Activated CD8-positive, alpha-beta T cell treated with anti-CD3 and anti-CD28 coated beads for 36 hours (primary cell): ENCODE results near the gene VIP. TPM values are rescaled to one million over a fixed set of nuclear protein-coding genes. Genes with fewer than 3 reads are reported as not detected.
"Not testable (repeated sequence)": the region's sequence is repeated elsewhere in the genome, so short reads cannot be mapped to it uniquely, and the experiment has no call there.

Experiments used
- ATAC-seq: fragments of 200-7000 bp; cut with Tn5 transposase; one replicate; pipeline ENCODE4 v1.10.0; 2021; ENCODE audit warnings: mild to moderate bottlenecking, moderate library complexity
- CTCF ChIA-PET: fragments of 350-600 bp; sonication (Branson Sonifier 250); formaldehyde crosslinking; loops from one replicate; lab custom pipeline; 2021; ENCODE audit warnings: antibody characterized with exemption; lab: Charles Lee
- POLR2A ChIA-PET: fragments of 350-600 bp; sonication (Branson Sonifier 250); formaldehyde crosslinking; loops from one replicate; lab custom pipeline; 2021; ENCODE audit warnings: antibody characterized with exemption; lab: Charles Lee
- DNase-seq: peaks from one replicate; pipeline ENCODE4 v3.0.0-alpha.2; 2020
- H3K27ac Mint-ChIP-seq: one replicate; pipeline ENCODE4 v1.8.0; 2021; ENCODE audit warnings: mild to moderate bottlenecking, mixed read lengths
- H3K27me3 Mint-ChIP-seq: one replicate; pipeline ENCODE4 v1.8.0; 2021; ENCODE audit warnings: mixed read lengths
- H3K36me3 Mint-ChIP-seq: one replicate; pipeline ENCODE4 v1.8.0; 2021; ENCODE audit warnings: low read depth, mixed read lengths
- H3K4me1 Mint-ChIP-seq: one replicate; pipeline ENCODE4 v1.8.0; 2021; ENCODE audit warnings: low read depth, mixed read lengths
- H3K4me3 Mint-ChIP-seq: one replicate; pipeline ENCODE4 v1.8.0; 2021; ENCODE audit warnings: mild to moderate bottlenecking, moderate library complexity, mixed read lengths
- H3K9me3 Mint-ChIP-seq: one replicate; pipeline ENCODE4 v1.8.0; 2021; ENCODE audit warnings: mixed read lengths
- intact Hi-C: fragments of 100-400 bp; cut with micrococcal nuclease; formaldehyde crosslinking; loops from one replicate; pipeline ENCODE4 v1.10.0; 2022
- total RNA-seq, 2 experiments: library from RNA; stranded (reverse); gene quantifications; one replicate each; pipeline ENCODE4 v1.2.3, GENCODE V29; 2021
- TF ChIP-seq, protein P1 (sequence below): fragments of 200-600 bp; IDR thresholded peaks from one replicate; pipeline ENCODE4 v1.8.0; 2022; ENCODE audit warnings: antibody characterized with exemption, mild to moderate bottlenecking

The VIP gene
- not detected for total RNA-seq

DNA sequence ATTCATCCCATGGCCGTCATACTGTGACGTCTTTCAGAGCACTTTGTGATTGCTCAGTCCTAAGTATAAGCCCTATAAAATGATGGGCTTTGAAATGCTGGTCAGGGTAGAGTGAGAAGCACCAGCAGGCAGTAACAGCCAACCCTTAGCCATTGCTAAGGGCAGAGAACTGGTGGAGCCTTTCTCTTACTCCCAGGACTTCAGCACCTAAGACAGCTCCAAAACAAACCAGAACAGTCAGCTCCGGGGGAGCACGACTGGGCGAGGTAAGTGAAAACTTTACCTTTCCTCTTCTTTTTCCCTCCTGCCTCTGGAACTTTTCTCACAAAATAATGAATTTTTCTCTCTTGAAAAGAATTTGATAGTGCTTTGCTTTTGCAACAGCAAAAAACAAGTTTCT, at the start of gene VIP:
VIP (plus strand) TSS at position 104 of the 400 bp plus-strand sequence. CDS start 1,381 bp downstream, outside the sequence.
- H3K27me3 Mint-ChIP-seq, result peaks cover 2% of the 10 kb centered on the region
- intact Hi-C loops, result no loop called here

DNA sequence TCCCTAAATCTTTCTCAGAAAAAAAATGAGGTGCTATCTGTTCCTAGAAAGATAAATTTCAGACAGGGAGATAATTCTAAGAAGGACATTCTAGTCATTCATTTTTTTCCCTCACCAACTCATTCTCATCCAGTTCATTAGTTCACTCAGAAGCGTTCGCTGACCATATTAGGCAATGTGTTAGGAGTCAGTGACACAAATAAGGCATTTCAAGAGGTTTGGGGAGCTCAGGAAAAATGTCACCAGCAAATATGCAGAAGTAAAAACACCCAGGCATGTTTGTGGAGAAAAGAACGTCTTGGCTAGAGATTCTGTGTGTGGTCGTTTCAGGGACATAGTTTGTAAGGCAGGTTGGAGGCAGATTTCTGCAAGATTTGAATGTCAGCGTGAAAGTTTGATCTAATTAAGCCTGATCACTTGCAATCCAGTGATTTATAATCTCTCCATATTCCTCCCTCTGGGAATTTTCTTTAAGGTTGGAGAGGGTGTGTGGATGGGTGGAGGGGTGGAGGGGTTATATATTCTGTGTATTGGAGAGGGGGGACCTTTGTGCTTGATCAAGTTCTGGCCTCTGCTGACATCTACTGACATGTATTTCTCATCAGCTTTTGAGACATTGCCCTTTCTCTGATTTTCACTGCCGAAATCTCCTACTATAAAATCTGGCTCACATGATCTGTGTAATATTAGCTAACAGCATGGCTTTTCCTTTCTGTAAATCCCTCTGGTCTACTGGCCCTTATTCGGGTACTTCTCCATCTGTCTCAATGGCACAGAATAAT, 49.3 kb upstream of the VIP start:
- ATAC-seq (no peak), DNase-seq (no peak)
- CTCF ChIA-PET, result no interaction called here
- no peak overlapping the region for H3K4me3 Mint-ChIP-seq
- no peaks in the 10 kb centered on the region for H3K4me1 Mint-ChIP-seq
- intact Hi-C loops, result no loop called here
- H3K36me3 Mint-ChIP-seq, result no peaks in the 10 kb centered on the region
- H3K27me3 Mint-ChIP-seq, result peaks cover 16% of the 10 kb centered on the region
- H3K9me3 Mint-ChIP-seq, result no peaks in the 10 kb centered on the region
- no peak overlapping the region for H3K27ac Mint-ChIP-seq
- TF ChIP-seq, protein P1, sequence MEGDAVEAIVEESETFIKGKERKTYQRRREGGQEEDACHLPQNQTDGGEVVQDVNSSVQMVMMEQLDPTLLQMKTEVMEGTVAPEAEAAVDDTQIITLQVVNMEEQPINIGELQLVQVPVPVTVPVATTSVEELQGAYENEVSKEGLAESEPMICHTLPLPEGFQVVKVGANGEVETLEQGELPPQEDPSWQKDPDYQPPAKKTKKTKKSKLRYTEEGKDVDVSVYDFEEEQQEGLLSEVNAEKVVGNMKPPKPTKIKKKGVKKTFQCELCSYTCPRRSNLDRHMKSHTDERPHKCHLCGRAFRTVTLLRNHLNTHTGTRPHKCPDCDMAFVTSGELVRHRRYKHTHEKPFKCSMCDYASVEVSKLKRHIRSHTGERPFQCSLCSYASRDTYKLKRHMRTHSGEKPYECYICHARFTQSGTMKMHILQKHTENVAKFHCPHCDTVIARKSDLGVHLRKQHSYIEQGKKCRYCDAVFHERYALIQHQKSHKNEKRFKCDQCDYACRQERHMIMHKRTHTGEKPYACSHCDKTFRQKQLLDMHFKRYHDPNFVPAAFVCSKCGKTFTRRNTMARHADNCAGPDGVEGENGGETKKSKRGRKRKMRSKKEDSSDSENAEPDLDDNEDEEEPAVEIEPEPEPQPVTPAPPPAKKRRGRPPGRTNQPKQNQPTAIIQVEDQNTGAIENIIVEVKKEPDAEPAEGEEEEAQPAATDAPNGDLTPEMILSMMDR, result no peak
- POLR2A ChIA-PET, result no interaction called here

More for the DNA sequence above, at the start of gene VIP:
- DNase-seq, result no peak
- Mint-ChIP-seq H3K4me3 (no peak within 1 kb of the TSS), H3K4me1 (no peaks in the 10 kb centered on the region), H3K27ac (no peak within 1 kb of the TSS), H3K36me3 (no peaks in the 10 kb centered on the region), H3K9me3 (no peaks in the 10 kb centered on the region)
- TF ChIP-seq, protein P1, result no peak
- ChIA-PET POLR2A (no interaction called here), CTCF (no interaction called here)
- ATAC-seq, result no peak

DNA sequence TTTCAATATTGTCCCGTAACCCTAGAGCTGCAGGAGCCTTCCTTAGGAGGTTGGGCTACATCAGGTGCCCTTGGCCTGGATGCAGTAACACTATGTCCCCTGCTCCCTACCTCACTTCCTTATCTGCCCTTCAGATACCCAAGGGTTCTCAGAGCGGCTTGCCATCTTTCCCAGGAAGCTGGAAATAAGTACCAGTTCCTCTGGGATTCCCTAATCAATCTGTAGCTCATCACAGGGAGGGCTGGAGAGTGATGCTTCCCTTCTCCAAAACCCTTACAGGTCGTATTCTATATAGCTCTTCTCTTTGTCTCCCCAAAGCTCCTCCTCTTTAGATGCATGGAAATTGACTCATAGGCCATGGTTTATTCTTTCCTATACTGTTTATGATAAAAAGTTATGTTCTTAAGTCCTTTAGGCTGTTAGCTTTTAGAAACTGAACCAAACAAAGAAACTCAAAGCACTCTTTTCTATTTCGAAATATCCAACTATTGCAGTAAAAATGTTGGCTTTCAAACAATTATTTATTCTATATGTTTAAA, 48.7 kb upstream of the VIP start:
- Mint-ChIP-seq H3K36me3 (no peaks in the 10 kb centered on the region), H3K27ac (no peak overlapping the region), H3K27me3 (peaks cover 16% of the 10 kb centered on the region), H3K4me3 (no peak overlapping the region), H3K9me3 (no peaks in the 10 kb centered on the region), H3K4me1 (no peaks in the 10 kb centered on the region)
- POLR2A ChIA-PET, result no interaction called here
- CTCF ChIA-PET, result no interaction called here
- TF ChIP-seq, protein P1, result no peak
- DNase-seq (no peak), ATAC-seq (no peak)
- intact Hi-C loops, result no loop called here

DNA sequence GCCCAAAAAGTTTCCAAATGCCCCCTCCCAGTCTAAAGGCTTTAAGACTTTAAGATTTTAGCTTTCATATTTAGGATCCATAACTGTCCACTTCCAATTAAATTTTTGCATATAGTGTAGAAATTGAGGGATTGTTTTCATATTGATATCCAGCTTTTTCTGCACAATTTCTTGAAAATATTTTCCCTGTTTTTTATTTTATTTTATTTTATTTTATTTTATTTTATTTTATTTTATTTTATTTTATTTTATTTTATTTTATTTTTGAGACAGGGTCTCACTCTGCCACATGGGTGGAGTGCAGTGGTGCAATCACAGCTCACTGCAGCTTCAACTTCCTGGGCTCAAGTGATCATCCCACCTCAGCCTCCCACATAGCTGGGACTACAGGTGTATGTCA, 46.8 kb upstream of the VIP start:
- H3K27ac Mint-ChIP-seq, H3K9me3 Mint-ChIP-seq, intact Hi-C loops, POLR2A ChIA-PET, H3K36me3 Mint-ChIP-seq, DNase-seq, CTCF ChIA-PET, H3K4me3 Mint-ChIP-seq, H3K4me1 Mint-ChIP-seq, ATAC-seq: not testable (repeated sequence)
- H3K27me3 Mint-ChIP-seq, result peaks cover 12% of the 10 kb centered on the region

DNA sequence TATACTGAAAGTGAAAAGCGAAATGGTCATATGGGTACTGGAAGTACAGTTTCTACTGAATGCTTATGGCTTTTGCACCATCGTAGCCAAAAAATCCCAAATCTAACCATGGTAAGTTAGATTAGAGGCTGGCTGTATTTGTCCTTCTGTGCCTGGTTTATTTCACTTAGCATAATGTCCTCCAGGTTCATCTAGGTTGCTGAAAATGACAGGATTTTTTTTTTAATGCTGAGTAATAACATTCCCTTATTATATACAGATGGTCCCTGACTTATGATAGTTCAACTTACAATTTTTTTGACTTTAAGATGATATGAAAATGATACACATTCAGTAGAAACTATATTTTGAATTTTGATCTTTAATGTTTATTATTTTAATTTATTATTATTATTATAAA, 45.3 kb upstream of the VIP start:
- ChIA-PET CTCF (no interaction called here), POLR2A (no interaction called here)
- H3K27me3 Mint-ChIP-seq, result peaks cover 10% of the 10 kb centered on the region
- TF ChIP-seq, protein P1, result no peak
- H3K27ac Mint-ChIP-seq, result no peak overlapping the region
- no peak overlapping the region for H3K4me3 Mint-ChIP-seq
- H3K4me1 Mint-ChIP-seq, result no peaks in the 10 kb centered on the region
- DNase-seq, result no peak
- intact Hi-C loops, result no loop called here
- peaks cover 2% of the 10 kb centered on the region for H3K9me3 Mint-ChIP-seq
- no peaks in the 10 kb centered on the region for H3K36me3 Mint-ChIP-seq
- no peak for ATAC-seq
